BE2C (cell line): ENCODE results near the gene SLC17A3.

ENCODE experiments used
- DNase-seq: peaks from one replicate; pipeline ENCODE4 v3.0.0-alpha.2; 2020
- H3K27me3 ChIP-seq: fragments of 250-450 bp; sonication (Bioruptor Pico); 2 replicates; pipeline ENCODE4 v1.5.1; 2020; ENCODE audit warnings: mild to moderate bottlenecking
- H3K36me3 ChIP-seq: fragments of 250-450 bp; sonication (Bioruptor Pico); 2 replicates; pipeline ENCODE4 v1.5.1; 2020; ENCODE audit warnings: mild to moderate bottlenecking
- H3K4me1 ChIP-seq: fragments of 250-450 bp; sonication (Bioruptor Pico); 2 replicates; pipeline ENCODE4 v1.5.1; 2020
- H3K4me3 ChIP-seq: 2 replicates; pipeline ENCODE4 v1.5.1; 2011; ENCODE audit warnings: low read depth, low read length
- H3K9me3 ChIP-seq: fragments of 250-450 bp; sonication (Bioruptor Pico); 2 replicates; pipeline ENCODE4 v1.5.1; 2020
- CTCF ChIP-seq: IDR thresholded peaks from 2 replicates; pipeline ENCODE4 v1.5.1; 2012; ENCODE audit warnings: mild to moderate bottlenecking, low read depth, low read length

Gene SLC17A3

GRCh38 chr6:25851961-25852360 is 22.1 kb downstream of the SLC17A3 start:
- H3K9me3 ChIP-seq, result no peaks in the 10 kb centered on the region
- TF ChIP-seq CTCF, result no peak
- DNase-seq, result no peak

GRCh38 chr6:25844518-25844917 is 29.5 kb downstream of the SLC17A3 start:
- no peaks in the 10 kb centered on the region for H3K27me3 ChIP-seq
- peak; percentile 7 for DNase-seq
- no peak for TF ChIP-seq CTCF

More at GRCh38 chr6:25851961-25852360, 22.1 kb downstream of the SLC17A3 start:
- peaks cover 13% of the 10 kb centered on the region for H3K4me1 ChIP-seq
- no peak overlapping the region for H3K4me3 ChIP-seq
- H3K27me3 ChIP-seq, result no peaks in the 10 kb centered on the region
- H3K36me3 ChIP-seq, result no peaks in the 10 kb centered on the region

GRCh38 chr6:25842526-25842925 is 31.5 kb downstream of the SLC17A3 start:
- Histone ChIP-seq H3K9me3 (no peaks in the 10 kb centered on the region; the same call in 1 of the 2 replicates), H3K36me3 (no peaks in the 10 kb centered on the region), H3K4me3 (no peak overlapping the region), H3K4me1 (peaks cover 5% of the 10 kb centered on the region; the same call in 1 of the 2 replicates), H3K27me3 (no peaks in the 10 kb centered on the region)
- DNase-seq, result no peak
- no peak for TF ChIP-seq CTCF

More at GRCh38 chr6:25844518-25844917, 29.5 kb downstream of the SLC17A3 start:
- Histone ChIP-seq H3K4me3 (no peak overlapping the region), H3K9me3 (no peaks in the 10 kb centered on the region; the same call in 1 of the 2 replicates), H3K4me1 (peaks cover 5% of the 10 kb centered on the region; the same call in 1 of the 2 replicates), H3K36me3 (no peaks in the 10 kb centered on the region)

- Histone ChIP-seq H3K4me3 (no peak overlapping the region), H3K9me3 (no peaks in the 10 kb centered on the region), H3K4me1 (no peaks in the 10 kb centered on the region), H3K36me3 (no peaks in the 10 kb centered on the region), H3K27me3 (no peaks in the 10 kb centered on the region)
- TF ChIP-seq CTCF, result no peak
- no peak for DNase-seq
Observed at GRCh38 chr6:25835442-25836283, 38.4 kb downstream of the SLC17A3 start.

GRCh38 chr6:25834950-25835349 is 39.1 kb downstream of the SLC17A3 start:
- no peak for TF ChIP-seq CTCF
- Histone ChIP-seq H3K9me3 (no peaks in the 10 kb centered on the region), H3K4me3 (no peak overlapping the region), H3K36me3 (no peaks in the 10 kb centered on the region), H3K4me1 (no peaks in the 10 kb centered on the region), H3K27me3 (no peaks in the 10 kb centered on the region)
- DNase-seq, result no peak

GRCh38 chr6:25833136-25833535 is 40.9 kb downstream of the SLC17A3 start:
- no peaks in the 10 kb centered on the region for H3K27me3 ChIP-seq
- no peaks in the 10 kb centered on the region for H3K4me1 ChIP-seq
- no peak for DNase-seq
- no peak for TF ChIP-seq CTCF
- H3K9me3 ChIP-seq, result no peaks in the 10 kb centered on the region
- H3K36me3 ChIP-seq, result no peaks in the 10 kb centered on the region
- no peak overlapping the region for H3K4me3 ChIP-seq
